SK-N-MC (cell line): ENCODE measurements around the gene C1QTNF5.

Experiments
- DNase-seq: peaks from one replicate; pipeline ENCODE4 v3.0.0-alpha.2; 2011; ENCODE audit warnings: low read depth, low spot score
- H3K27ac ChIP-seq: fragments of 200-600 bp; sonication (generic); 2 replicates; pipeline ENCODE4 v1.5.1; 2016; ENCODE audit warnings: mixed run types
- H3K36me3 ChIP-seq: fragments of 200-600 bp; sonication (generic); 2 replicates; pipeline ENCODE4 v1.6.1; 2017; ENCODE audit warnings: antibody characterized with exemption, low read length, mixed read lengths; ENCODE audit not compliant: insufficient read depth
- H3K4me3 ChIP-seq: fragments of 200-600 bp; sonication (generic); 2 replicates; pipeline ENCODE4 v1.5.1; 2016
- H3K9ac ChIP-seq: fragments of 200-600 bp; sonication (generic); 2 replicates; pipeline ENCODE4 v1.8.0; 2017; ENCODE audit warnings: mixed run types, mixed read lengths; ENCODE audit not compliant: insufficient read length
- H3K9me3 ChIP-seq: fragments of 200-600 bp; sonication (generic); 2 replicates; pipeline ENCODE4 v1.6.1; 2017; ENCODE audit warnings: low read depth, mild to moderate bottlenecking, antibody characterized with exemption, low read length, moderate library complexity, mixed read lengths
- EZH2 ChIP-seq: fragments of 200-600 bp; sonication (generic); IDR thresholded peaks from one replicate; pipeline ENCODE4 v1.6.1; 2017; ENCODE audit warnings: antibody characterized with exemption
- FOXP2 ChIP-seq: optimal IDR thresholded peaks from 2 replicates; pipeline ENCODE3; 2011; ENCODE audit warnings: mild to moderate bottlenecking, moderate library complexity; ENCODE audit not compliant: insufficient read depth; ENCODE audit errors: extremely low read length, control extremely low read depth
- POLR2AphosphoS5 ChIP-seq: IDR thresholded peaks from 2 replicates; pipeline ENCODE4 v1.6.1; 2012; ENCODE audit warnings: mild to moderate bottlenecking, low read depth, low read length, borderline replicate concordance

The C1QTNF5 gene

GRCh38 chr11:119351232-119351631 is 10.5 kb upstream of the C1QTNF5 start:
- H3K9ac ChIP-seq, result no peak overlapping the region
- H3K9me3 ChIP-seq, result no peaks in the 10 kb centered on the region
- H3K27ac ChIP-seq, result no peak overlapping the region
- no peak overlapping the region for H3K4me3 ChIP-seq
- no peak for DNase-seq
- H3K36me3 ChIP-seq, result peaks cover 1% of the 10 kb centered on the region; the same call in 1 of the 2 replicates
- TF ChIP-seq POLR2AphosphoS5 (no peak), EZH2 (no peak), FOXP2 (no peak)

GRCh38 chr11:119350302-119350701 is 9.6 kb upstream of the C1QTNF5 start:
- Histone ChIP-seq H3K9ac (no peak overlapping the region), H3K27ac (no peak overlapping the region), H3K9me3 (no peaks in the 10 kb centered on the region), H3K36me3 (no peaks in the 10 kb centered on the region), H3K4me3 (no peak overlapping the region)
- DNase-seq, result no peak
- TF ChIP-seq FOXP2 (no peak), POLR2AphosphoS5 (no peak), EZH2 (no peak)

- no peak overlapping the region for H3K4me3 ChIP-seq
- no peaks in the 10 kb centered on the region for H3K36me3 ChIP-seq
- DNase-seq, result no peak
- no peaks in the 10 kb centered on the region for H3K9me3 ChIP-seq
- no peak overlapping the region for H3K27ac ChIP-seq
- no peak for TF ChIP-seq FOXP2
- no peak for TF ChIP-seq EZH2
- no peak for TF ChIP-seq POLR2AphosphoS5
- H3K9ac ChIP-seq, result no peak overlapping the region
Observed at GRCh38 chr11:119347940-119348605, 7.4 kb upstream of the C1QTNF5 start.

GRCh38 chr11:119347242-119347641 is 6.6 kb upstream of the C1QTNF5 start:
- no peaks in the 10 kb centered on the region for H3K9me3 ChIP-seq
- H3K9ac ChIP-seq, result no peak overlapping the region
- H3K27ac ChIP-seq, result no peak overlapping the region
- no peak overlapping the region for H3K4me3 ChIP-seq
- no peaks in the 10 kb centered on the region for H3K36me3 ChIP-seq
- TF ChIP-seq POLR2AphosphoS5, result no peak
- no peak for TF ChIP-seq EZH2
- TF ChIP-seq FOXP2, result no peak
- no peak for DNase-seq

- no peaks in the 10 kb centered on the region for H3K9me3 ChIP-seq
- no peak for DNase-seq
- H3K36me3 ChIP-seq, result no peaks in the 10 kb centered on the region
- TF ChIP-seq FOXP2 (no peak), EZH2 (no peak), POLR2AphosphoS5 (no peak)
- no peak within 1 kb of the TSS for H3K27ac ChIP-seq
- no peak within 1 kb of the TSS for H3K9ac ChIP-seq
- H3K4me3 ChIP-seq, result no peak within 1 kb of the TSS
Observed at GRCh38 chr11:119346605-119347004, 5.9 kb upstream of the C1QTNF5 start, which contains the start of gene MFRP. TSS of gene MFRP (minus strand) at chr11:119346705. CDS start at chr11:119346513, 192 bp downstream.

GRCh38 chr11:119345685-119346084 is 5.0 kb upstream of the C1QTNF5 start:
- Histone ChIP-seq H3K4me3 (no peak overlapping the region), H3K36me3 (no peaks in the 10 kb centered on the region), H3K9ac (no peak overlapping the region), H3K27ac (no peak overlapping the region), H3K9me3 (no peaks in the 10 kb centered on the region)
- TF ChIP-seq FOXP2, result no peak
- no peak for TF ChIP-seq POLR2AphosphoS5
- no peak for DNase-seq

GRCh38 chr11:119344291-119345010 is 3.8 kb upstream of the C1QTNF5 start:
- H3K9me3 ChIP-seq, result no peaks in the 10 kb centered on the region

GRCh38 chr11:119343726-119344125 is 3.0 kb upstream of the C1QTNF5 start:
- TF ChIP-seq EZH2 (no peak), POLR2AphosphoS5 (no peak), FOXP2 (no peak)
- no peak overlapping the region for H3K9ac ChIP-seq
- no peak for DNase-seq
- H3K9me3 ChIP-seq, result no peaks in the 10 kb centered on the region
- H3K36me3 ChIP-seq, result no peaks in the 10 kb centered on the region
- H3K4me3 ChIP-seq, result no peak overlapping the region
- H3K27ac ChIP-seq, result no peak overlapping the region

More at GRCh38 chr11:119344291-119345010, 3.8 kb upstream of the C1QTNF5 start:
- H3K36me3 ChIP-seq, result no peaks in the 10 kb centered on the region
- no peak for TF ChIP-seq EZH2
- TF ChIP-seq FOXP2, result no peak
- no peak for TF ChIP-seq POLR2AphosphoS5
- DNase-seq, result no peak
- no peak overlapping the region for H3K9ac ChIP-seq
- no peak overlapping the region for H3K4me3 ChIP-seq
- no peak overlapping the region for H3K27ac ChIP-seq
